AG09319 (cell line): ENCODE data around the gene SLX4IP.

Experiments
- DNase-seq: peaks from one replicate; pipeline ENCODE4 v3.0.0-alpha.2; 2010; ENCODE audit warnings: low read depth; ENCODE audit errors: extremely low read depth
- TF ChIP-seq, protein P1 (sequence below): IDR thresholded peaks from 2 replicates; pipeline ENCODE4 v1.5.1; 2011; ENCODE audit warnings: low read depth, mild to moderate bottlenecking, inconsistent platforms, low read length, moderate library complexity

SLX4IP gene

DNA sequence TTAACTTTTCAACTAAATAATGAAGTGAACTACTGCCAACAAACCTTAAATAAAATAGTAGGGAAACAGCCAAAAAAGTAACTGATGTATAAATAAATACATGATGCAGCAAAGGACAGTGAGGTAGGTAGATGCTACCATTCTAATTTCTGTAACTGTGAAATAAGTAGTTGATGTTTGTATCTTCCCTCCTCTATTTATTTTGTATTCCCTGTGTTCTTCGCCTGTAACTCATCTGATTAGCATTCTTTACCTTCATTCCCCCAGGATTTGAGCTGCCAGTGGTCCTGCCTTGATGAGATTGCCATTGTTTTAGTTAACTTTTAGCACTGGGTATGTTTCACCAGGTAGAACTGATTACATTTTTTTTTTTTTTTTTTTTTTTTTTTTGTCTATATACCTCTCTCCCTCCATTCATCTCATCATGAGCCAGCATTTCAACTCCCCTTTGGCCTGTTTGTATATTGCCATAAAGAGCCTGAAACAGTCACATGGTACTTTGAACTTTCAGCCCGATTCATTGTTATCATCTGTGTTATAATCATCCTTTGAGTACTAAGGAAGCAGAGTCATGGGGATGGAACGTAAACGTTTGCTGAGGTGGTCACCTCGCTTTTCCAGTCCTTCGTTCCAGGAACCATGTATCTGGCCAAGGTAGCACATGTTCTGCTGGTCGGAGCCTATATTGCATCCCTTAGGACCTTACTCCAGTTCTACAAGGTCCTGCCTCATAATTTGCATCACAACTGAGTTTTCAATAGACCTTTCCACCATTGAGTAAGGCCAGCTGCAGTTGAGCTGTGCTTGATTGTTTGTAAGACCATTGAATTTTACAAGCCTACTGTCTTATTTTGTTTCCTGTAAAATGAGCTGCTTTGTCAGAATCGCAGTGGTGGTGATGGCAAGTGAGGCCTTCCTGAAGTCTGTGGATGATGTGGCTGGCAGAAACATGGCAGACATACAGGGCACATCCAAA, 131.1 kb downstream of the SLX4IP start:
- no peak for DNase-seq

DNA sequence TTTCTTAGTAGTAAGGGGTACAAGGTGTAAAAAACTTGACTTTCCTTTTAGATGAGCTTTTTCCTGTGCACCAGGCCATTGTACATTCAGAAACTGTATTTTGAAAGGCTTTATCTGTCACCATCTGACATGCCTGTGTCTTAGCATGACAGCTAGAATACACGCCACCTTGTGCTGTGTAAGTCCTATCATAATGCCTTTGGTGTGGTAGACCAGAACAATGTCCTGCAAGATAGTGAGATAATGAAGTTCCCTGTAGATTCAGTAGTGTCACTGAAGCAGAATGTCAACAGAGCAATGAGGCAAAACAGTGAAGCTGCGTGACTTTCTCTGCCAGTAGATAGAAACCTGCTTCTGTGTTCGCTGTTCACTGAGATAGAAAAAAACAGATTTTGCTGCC, 132.9 kb downstream of the SLX4IP start:
- TF ChIP-seq, protein P1, sequence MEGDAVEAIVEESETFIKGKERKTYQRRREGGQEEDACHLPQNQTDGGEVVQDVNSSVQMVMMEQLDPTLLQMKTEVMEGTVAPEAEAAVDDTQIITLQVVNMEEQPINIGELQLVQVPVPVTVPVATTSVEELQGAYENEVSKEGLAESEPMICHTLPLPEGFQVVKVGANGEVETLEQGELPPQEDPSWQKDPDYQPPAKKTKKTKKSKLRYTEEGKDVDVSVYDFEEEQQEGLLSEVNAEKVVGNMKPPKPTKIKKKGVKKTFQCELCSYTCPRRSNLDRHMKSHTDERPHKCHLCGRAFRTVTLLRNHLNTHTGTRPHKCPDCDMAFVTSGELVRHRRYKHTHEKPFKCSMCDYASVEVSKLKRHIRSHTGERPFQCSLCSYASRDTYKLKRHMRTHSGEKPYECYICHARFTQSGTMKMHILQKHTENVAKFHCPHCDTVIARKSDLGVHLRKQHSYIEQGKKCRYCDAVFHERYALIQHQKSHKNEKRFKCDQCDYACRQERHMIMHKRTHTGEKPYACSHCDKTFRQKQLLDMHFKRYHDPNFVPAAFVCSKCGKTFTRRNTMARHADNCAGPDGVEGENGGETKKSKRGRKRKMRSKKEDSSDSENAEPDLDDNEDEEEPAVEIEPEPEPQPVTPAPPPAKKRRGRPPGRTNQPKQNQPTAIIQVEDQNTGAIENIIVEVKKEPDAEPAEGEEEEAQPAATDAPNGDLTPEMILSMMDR, result no peak

More for the DNA sequence above, 131.1 kb downstream of the SLX4IP start:
- TF ChIP-seq, protein P1, result no peak

DNA sequence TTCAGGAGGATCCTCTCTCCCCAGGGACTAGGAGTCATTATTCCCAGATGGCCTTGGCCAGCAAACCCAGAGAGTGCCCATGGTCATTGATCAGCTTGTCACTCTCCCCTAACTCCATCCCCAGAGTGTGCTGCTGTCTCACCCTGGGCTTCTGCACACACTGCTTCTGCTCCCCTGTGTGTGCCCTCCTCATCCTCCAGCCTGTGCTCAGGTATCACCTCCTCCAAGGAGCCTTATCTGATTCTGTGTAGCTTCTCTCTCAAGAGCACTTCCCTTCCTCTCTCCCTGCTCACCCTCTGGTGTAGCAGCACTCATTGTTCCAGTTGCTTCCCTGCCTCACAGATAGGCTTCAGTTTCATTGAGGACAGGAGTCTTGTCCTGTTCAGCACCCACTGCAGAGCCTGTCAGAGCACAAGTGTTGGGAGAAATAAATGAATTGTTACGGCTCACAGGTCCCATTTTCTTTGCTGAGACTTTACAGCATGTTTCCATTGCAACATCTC, 136.3 kb downstream of the SLX4IP start:
- no peak for DNase-seq
- TF ChIP-seq, protein P1, result no peak

More for the DNA sequence above, 132.9 kb downstream of the SLX4IP start:
- no peak for DNase-seq

DNA sequence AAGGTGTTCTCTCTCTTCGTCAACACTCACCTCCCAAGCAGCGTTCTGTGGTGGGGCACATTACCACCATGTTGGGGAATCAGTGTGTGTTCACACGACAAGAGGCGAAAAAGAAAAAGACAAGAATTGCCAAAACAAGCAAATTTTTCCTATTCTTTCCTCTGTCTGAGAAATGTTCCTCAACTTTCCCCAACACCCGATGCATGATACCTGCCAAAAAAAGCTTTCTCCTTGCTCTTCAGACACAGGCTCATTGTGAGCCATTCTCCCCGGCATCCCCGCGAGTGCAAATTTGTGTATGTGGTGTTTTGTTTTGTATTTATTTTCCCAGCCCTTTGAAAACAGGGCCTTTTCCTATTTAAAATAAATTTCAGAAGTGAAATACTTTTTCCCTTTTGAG, 137.7 kb downstream of the SLX4IP start:
- DNase-seq, result no peak
- TF ChIP-seq, protein P1, result no peak

DNA sequence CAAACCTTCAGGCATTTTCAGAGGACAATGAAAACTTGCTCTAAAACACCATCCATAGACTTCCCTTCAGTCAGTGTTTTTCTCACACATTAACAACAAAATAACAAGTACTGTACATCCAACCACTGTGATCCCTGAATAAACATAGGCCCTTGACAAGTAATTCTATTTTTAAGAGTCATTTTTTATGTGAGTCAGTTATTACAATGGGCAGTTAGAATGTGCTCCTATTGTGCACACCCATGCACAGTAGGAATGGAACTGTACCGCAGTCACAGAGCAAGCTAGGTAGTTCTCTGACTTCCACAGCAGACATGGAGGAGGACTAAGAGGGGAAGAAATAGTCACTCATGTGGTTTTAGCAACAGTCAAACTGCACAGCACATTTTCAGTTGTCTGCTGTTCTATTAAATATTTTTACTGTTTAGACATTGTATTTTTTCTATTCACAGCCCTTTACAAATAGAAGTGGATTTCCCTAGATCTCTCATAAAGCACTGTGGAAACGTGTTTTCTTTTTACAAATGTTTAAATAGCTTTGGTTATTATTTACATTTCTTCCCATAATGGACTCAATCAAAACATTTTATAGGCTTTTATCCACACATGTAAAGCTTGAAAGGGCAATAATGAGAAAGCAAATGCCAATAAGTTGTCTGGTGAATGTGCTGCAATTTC, 138.3 kb downstream of the SLX4IP start:
- no peak for DNase-seq
- TF ChIP-seq, protein P1, result no peak

DNA sequence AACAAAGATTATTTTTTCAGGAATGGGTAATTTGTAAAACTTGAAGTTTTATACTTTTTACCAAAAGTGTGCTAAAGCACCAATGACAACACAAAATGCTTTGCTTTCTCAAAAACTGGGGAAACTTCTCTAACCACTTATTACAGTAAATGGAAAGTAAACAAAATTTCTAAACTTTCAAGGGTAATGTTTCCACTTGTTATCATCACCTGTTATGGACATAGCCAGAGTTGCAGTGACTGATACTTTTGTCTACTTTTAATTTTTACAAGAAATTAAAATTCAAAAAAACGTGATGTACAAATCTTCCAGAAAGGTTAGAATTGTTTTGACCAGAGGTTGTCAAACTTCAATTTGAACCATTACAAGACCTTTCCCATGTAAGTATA, 138.8 kb downstream of the SLX4IP start:
- TF ChIP-seq, protein P1, result no peak
- DNase-seq, result no peak
